HG02588 (cell line): ENCODE results near the gene CEP170B.
"Not testable (repeated sequence)": the region's sequence is repeated elsewhere in the genome, so short reads cannot be mapped to it uniquely, and the experiment has no call there.

Experiments used
- ATAC-seq: cut with Tn5 transposase; IDR thresholded peaks from one replicate; pipeline ENCODE4 v1.9.1; 2021; ENCODE audit warnings: mild to moderate bottlenecking, moderate library complexity; ENCODE audit not compliant: unreplicated experiment

Gene CEP170B

DNA sequence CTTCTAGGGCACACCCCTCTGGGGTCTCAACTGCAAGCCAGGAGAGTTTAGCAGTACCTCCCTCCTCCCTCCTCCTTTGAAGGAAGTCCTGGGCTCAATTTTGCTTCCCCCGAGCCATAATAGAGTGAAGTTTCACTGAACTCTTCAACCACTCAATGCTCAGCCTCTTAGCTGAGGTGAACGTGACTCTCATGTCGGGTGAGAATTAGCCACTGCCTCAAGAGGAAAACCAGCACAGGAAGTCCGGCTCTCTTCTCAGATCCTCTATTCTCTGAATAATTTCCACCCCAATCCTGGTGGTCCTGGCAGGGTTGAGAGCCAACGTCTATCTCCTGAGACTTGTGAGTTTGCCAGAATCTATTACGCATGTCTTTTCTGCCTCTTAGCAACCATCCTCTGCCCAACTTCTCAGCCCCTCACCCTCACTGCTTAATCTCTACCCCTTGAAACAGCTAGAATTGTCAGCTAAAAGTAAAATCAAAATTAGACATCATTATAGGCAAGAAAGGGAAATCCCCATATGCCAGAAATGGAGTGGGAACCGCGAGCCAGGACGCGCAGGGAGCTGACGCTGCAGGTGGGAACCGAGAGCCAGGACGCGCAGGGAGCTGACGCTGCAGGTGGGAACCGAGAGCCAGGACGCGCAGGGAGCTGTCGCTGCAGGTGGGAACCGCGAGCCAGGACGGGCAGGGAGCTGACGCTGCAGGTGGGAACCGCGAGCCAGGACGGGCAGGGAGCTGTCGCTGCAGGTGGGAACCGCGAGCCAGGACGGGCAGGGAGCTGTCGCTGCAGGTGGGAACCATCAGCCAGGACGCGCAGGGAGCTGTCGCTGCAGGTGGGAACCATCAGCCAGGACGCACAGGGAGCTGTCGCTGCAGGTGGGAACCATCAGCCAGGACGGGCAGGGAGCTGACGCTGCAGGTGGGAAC is 39.8 kb downstream of the CEP170B start:
- ATAC-seq = not testable (repeated sequence)

DNA sequence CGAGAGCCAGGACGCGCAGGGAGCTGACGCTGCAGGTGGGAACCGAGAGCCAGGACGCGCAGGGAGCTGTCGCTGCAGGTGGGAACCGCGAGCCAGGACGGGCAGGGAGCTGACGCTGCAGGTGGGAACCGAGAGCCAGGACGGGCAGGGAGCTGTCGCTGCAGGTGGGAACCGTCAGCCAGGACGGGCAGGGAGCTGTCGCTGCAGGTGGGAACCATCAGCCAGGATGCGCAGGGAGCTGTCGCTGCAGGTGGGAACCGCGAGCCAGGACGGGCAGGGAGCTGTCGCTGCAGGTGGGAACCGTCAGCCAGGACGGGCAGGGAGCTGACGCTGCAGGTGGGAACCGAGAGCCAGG is 40.5 kb downstream of the CEP170B start:
- ATAC-seq = not testable (repeated sequence)

DNA sequence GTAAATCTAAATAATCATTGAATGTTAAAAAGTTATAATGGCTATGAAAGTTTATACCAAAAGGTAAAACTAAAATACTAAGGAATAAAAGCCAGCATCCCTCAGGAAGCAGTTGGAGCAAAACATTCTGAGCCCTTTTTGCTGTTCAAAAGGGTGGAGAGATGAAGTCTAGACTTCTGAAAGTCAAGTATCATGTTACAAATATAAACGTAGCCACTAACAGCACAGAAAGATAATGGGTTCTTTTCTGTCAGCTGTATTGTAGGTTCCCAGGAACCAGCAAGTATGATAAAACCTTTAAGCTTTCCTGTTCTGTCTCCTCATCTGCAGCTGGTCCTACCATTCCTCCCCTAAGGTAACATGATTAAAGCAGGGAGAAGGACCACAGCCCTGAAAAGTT is 43.2 kb downstream of the CEP170B start:
- ATAC-seq = no peak

DNA sequence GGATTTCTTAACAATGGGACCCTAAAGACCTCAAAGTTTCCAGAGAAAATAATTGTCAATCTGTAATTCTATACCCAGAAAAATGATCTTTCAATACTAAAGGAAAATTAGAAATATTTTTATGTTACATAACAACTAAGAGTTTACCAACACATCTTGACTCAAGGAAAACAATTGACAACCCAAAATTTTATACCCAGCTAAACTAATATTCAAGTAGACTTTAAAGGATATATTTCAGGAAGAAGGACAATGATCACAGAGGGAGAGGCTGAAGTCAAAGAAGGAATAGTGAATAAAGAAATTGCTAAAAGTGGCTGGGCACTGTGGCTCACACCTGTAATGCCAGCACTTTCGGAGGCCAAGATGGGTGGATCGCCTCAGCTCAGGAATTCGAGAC is 47.0 kb downstream of the CEP170B start:
- no peak for ATAC-seq

DNA sequence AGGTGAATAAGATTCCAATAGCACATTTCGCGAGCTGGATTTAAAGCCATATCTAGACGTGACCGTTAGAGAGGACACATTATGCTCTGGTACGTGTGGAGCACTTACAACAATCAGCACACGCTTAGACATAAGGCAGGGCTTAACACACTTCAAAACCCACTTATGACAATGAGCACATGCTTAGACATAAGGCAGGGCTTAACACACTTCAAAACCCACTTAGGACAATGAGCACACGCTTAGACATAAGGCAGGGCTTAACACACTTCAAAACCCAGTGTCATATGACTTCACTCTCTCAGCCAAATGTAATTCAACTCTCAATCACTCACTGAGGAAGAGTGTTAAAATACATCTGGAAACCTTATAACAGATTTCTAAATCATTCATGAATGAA is 48.4 kb downstream of the CEP170B start:
- ATAC-seq = no peak

DNA sequence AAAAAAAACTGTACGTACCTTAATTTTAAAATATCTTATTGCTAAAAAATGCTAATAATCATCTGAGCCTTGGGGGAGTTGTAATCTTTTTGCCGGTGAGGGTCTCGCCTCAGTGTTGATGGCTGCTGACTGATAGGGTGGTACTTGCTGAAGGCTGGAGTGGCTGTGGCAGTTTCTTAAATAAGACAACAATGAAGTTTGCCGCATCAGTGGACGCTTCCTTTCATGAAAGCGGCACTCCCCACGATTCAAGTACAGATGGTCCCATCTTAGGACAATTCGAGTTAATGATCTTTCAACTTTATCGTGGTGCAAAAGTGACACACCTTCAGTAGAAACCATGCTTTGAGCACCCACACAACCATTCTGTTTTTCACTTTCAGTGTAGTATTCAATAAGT is 52.0 kb downstream of the CEP170B start:
- ATAC-seq = no peak

DNA sequence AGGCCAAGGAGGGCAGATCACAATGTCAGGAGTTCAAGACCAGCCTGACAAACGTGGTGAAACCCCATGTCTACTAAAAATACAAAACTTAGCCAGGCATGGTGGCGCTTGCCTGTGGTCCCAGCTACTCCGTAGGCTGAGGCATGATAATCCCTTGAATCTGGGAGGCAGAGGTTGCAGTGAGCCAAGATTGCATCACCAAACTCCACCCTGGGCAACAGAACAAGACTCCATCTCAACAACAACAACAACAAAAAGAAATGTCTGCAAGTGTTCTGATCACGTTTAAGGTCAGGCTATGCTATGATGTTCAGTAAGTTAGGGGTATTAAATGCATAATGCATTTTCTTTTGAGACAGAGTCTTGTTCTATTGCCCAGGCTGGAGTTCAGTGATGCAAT is 52.9 kb downstream of the CEP170B start:
- ATAC-seq = no peak

DNA sequence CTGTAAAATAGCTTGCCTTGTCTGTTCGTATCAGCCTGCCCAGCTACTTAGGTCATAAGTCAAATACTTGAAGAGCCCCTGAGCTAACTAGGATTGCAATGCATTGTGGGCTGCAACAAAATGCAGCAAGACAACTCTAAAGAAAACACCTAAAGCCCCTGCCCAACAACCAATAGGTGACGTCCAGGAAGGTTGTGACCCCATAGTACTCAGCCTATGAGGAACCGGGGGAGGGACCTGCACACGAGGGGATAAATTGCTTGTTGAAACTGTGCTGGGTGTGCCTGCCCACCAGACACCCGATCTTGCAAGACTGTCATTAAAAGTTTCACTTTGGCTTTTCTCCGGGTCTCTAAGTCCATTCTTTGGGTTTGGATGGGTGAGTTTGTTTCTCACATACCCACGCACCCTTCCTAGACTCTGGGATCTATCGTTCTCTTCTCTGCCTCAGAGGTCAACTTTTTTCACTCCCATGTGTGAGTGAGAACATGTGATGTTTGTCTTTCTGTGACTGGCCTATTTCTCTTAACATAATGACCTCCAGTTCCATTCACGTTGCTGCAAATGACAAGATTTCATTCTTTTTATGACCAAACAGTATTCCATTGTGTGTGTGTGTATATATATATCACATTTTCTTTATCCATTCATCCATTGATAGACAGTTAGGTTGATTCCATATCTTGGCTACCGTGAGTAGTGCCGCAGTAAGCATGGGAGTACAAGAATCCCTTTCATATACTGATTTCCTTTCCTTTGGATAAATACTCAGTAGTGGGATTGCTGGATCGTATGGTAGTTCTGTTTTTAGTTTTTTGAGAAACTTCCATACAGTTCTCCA is 54.3 kb downstream of the CEP170B start:
- ATAC-seq = not testable (repeated sequence)

DNA sequence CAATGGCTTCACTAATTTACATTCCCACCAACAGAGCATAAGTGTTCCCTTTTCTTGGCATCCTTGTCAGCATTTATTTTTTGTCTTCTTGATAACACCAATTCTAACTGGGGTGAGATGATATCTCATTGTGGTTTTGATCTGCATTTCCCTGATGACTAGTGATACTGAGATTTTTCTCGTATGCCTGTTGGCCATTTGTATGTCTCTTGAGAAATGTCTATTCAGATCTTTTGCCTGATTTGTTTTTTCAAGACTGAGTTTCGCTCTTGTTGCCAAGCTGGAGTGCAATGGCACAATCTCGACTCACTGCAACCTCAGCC is 54.9 kb downstream of the CEP170B start:
- no peak for ATAC-seq

DNA sequence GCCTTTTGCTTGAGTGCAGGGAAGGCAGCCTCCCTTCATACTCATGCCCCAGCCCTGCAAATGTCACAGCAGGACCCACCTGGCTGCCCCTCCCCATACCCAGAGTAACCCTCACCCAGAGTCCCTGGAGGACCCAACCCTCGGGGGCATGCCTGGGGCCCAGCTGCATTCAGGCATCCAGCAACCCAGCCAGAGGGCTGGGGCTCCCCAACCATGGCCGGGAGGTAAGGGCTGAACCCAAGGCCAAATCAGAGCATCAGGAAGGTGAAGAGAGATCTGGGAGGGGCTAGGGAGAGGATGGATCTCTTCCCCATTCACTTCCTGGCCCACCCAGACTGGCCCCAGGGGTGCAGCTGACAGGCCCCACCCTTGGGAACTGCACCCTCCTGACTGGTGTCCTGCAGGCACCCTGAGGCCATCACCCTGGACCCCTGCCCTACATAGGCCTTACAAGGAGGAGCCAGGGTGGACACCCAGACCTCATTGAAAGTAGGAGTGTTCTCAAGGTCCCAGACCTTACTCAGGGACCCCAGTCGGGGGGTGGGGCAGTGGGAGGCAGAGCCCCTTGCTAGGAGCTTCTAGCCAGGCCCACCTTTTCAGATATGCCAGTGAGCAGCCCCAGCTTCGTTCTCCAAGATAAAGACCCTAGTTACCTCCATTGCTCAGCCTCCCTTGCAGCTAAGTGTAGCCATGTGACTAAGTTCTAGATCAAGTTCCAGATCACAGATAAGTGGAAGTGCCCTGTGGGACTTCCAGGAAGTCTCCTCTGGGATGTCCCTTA is 58.8 kb downstream of the CEP170B start:
- ATAC-seq = no peak

DNA sequence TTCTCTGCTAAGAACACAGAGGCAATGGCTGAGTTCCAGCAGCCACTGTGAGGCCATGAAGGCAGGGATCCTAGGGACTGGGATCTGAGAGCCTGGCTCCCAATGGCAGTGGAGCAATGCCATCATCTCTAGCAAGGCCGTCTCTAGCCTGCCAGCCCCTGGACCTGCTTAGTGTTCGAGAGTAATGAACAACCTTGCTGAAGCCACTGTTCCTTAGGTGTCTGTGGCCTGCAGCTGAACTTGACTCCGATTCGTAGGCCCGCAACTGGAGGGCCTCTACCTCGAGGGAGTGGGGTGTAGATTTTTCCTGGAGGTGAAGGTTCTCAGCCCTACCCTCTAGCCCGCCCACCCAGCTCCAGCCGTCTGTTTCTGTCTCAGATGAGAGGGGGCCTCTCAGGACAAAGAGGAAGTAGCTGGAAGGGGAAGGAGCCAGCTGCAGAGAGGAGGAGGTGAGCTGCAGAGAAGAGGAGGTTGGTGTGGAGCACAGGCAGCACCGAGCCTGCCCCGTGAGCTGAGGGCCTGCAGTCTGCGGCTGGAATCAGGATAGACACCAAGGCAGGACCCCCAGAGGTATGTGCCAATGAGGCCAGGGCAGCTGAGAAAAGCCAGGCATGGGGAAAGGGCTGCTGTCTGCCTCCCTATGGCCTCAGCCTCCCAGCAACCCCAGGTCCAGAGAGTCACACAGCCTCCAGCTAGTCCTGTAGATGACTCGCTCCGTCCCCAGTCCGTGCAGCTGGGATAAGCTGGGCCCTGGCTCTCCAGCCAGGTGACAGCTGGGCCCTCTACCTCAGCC is 59.5 kb downstream of the CEP170B start, which contains the start of gene PLD4:
Gene PLD4 (plus strand): TSS at position 459 of the 793 bp plus-strand sequence. CDS start 2,262 bp downstream, outside the sequence.
- no peak for ATAC-seq

DNA sequence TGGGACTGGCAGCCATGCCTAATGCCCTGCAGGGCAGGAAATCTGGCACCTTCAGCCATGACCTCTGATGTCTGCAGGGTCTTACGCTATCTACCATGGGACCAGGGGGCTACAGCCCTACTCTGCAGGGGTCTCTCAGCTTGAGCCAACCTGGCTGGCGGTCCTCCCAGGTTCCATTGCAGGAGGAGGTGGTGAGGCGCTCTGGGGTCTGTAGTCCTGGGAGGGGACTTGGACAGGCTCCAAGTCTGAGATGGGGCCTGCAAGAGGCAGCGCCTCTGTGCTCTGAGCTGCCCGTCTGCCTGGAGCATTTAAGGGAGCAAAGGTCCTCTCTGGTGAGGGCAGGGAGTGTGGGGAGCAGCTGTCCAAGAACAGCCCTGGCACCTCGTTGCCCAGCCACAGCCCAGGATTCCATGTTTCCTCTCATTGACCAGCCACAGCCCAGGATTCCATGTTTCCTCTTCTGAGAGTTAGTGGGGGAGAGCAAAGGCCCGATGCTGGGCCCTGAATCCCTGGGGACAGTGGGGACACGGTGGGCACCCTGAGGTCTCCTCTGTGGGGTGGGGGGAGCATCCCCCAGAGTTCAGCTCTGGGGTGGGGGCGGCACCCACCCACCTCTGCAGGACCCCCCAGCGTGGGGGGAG is 60.3 kb downstream of the CEP170B start:
- ATAC-seq = no peak

DNA sequence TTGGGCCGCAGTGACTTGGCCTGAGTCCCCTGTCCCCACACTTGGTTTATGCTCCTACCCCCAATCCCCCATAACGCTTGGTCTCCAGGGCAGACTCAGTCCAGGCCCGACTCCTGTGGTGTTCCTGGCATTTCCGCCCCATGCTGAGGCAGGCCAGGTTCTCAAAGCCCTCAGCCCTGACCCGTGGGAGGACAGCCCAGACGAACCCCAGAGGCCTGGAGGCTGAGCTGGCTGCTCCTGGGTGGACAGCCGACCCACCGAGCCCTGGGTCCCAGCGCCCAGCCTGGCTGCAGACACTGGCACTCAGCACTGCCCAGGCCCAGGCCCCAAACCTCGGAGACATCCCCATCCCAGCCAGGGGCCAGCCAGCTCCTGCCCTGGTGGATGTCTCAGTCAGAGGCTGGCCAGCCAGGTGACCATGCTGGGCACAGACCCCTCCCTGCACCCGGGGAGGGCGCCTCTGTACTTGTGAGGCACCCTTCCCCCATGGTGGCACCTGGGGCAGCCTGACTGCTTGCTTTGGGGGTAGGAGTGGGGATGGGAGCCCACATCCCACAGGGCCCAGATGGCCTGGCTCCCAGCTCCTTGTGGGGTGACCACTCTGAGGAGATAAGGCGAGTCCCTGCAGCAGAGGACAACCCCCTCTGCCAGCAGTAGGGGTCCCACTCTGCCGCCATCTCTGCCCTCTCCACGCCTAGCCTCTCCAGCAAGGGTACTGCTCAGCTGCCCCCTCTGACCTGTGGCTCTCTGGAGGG is 61.0 kb downstream of the CEP170B start:
- ATAC-seq = no peak

DNA sequence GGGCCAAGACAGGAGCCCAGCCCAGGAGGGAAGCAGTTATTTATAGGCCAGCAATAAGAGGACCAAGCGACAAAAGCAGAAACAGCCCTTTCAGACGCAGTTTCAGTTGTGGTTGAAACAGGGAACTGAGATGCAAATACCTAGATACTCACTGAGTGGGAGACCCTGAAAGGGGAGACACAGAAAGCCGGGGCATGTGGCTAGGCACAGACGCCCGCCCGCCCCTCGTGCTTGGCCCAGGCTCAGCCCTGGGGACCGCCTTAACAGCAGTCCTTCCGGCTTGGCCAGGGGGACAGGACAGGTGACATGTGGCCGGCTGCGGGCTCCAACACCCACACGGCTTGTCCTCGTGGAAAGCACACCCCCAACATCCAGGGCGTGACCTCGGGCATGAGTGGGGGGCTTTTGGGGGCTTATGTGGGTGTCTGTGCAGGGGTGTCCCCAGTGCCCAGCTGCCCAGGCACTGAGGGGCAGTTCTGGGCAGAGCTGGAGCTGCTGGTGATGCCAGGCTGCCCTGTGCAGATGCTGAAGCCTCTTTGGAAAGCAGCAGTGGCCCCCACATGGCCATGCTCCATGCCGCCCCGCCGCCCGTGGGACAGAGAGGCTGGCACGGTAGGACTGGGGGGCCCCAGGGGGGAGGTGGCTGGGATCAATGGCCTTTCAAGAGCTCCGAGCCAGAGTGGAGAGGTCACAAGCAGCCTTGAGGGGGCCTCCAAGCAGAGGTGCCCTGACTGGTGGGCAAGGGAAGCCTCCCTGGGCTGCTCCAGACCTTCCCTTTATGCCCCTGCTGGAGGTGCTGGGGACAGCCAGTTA is 61.8 kb downstream of the CEP170B start:
- peak; percentile 70 for ATAC-seq

DNA sequence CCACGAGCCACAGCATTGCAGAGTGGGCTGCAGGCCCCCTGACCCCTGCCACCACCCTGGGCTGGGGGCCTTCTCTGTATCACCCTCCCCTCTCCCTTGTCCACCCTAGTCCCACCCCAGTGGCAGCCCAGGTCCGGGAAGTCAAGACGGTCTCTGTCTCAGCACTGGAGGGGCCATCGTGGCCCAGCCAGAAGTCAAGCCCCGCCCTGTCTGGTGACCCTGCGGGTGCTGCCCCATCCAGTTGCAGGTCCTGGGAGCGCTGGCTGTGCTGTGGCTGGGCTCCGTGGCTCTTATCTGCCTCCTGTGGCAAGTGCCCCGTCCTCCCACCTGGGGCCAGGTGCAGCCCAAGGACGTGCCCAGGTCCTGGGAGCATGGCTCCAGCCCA is 62.4 kb downstream of the CEP170B start:
- no peak for ATAC-seq

DNA sequence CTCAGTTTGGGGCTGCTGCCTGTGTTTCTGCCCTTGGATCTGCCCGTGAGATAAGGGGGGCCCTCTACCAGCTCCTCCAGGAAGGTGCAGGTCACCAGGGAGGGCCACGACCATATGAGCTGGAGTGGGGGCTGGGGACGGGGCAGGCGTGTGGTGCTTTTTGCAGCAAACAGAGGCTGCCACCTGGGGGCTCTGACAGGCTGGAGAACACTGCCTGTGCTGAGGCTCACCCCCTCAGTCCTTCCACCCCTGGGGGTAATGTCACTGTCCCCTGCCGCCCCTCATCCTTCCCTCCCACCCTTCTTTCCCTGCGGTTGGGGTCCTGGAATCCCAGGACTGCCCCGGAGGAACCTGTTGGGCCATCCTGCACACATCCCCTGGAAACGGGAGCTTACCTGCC is 62.8 kb downstream of the CEP170B start:
- no peak for ATAC-seq

DNA sequence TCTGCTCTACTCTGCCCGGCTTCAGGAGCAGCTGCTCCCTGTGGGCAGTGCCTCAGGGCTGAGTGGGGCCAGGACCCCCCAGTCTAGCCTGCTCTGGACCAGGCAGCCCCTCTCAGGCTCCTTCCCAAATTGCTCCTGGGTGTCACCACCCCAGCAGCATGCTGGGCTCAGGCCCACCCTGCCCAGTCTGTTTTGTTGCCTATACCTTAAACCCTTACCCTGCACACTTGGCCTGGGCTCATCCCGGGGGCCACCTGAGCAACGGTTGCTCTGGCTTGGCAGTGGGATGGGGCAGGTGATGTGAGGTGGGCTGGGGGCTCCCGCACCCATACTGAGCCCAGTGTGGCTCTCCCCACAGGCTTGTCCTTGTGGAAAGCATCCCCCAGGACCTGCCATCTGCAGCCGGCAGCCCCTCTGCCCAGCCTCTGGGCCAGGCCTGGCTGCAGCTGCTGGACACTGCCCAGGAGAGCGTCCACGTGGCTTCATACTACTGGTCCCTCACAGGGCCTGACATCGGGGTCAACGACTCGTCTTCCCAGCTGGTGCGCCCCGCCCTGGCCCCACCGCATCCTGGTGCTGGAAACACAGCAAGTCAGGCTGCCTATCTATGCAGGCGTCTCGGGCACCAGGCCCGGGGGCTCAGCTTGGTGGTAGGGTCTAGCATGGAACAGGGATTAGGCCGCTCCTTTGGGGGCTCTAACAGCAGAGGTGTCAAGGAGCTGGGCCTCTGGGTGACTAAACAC is 63.5 kb downstream of the CEP170B start:
- ATAC-seq = no peak
